ENCODE results near the gene CD80.
"Not testable (repeated sequence)": the region's sequence is repeated elsewhere in the genome, so short reads cannot be mapped to it uniquely, and the experiment has no call there.

Gene CD80

DNA sequence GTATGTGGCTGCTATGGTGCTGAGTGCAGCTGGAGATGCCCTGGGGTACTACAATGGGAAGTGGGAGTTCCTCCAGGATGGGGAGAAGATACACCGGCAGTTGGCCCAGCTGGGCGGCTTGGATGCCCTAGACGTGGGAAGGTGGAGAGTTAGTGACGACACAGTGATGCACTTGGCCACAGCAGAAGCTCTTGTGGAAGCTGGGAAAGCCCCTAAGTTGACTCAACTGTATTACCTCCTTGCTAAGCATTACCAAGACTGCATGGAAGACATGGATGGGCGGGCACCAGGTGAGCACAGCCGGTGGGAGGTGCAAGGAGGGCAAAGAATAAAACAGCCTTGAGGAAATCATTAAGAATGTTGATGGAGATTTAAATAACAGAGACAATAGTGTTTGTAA is 22.8 kb upstream of the CD80 start:
- peak; percentile 40 for DNase-seq (ENCODE audit: low read depth)

DNA sequence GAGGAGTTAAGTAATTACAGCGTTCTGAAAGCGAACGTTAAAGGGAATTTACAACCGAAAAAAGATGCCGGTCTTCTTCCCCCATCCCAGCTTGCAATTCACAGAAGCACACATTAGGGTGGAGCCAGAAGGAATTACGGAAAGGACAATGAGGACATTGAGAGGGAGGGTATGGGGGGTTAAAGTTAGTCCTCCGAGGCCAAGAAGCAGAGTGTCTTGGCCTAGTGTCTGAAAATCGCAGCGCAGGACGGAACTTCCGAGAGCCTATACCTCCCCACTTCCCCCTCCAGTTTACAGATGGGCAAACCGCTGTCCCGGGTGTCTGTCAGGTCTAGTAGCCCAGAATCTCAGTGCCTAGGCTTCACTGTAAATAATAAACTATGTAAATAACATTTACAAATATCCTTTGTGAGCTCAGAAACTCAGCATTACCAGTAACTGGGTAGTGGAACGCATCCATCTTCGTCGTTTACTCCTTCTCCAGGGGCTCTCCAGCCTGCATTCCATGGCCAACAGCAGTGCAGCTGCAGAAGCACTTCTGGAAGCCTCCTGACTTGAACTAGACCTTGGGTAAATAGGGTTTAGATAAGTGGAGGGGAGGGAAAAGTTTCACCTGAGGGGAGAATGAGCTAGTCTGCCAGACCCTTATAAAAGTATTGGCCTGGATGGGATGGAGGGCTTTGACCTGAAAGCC is 20.8 kb upstream of the CD80 start:
- peak; percentile 21 for DNase-seq (ENCODE audit: low read depth)

DNA sequence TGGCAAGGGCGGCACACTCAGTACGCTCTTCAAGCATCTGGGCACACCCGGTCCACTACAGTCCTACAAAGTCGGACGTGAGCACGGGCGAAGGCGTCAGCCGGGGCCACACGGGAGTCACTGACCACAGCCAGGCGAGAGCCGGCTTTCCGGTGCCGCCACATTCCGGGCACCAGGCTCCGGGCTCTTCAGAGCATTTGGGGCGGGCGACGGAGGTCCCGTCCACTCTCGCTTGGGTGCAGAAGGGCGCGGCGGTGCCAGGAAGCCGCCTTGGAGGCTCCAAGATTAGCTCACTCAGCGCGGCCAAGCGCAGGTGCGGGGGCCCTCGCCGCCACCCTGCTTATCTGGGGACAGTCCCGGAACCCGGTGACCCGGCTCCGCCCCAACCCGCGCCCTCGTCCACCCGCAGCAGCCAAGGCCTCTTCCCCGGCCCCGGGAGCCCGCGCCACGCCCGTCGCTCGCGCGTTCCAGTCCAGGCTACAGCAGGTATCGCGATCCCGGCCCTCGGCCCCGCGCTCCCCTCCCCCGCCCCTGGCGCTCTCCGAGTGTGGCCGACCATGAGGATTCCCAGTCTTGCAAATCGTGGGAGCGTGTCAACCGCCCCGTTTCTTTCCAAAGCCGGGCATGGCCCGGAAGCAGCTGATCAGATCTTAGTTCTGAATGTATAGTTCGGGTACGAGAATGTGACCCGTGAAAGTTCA is 20.1 kb upstream of the CD80 start, which contains the start of gene ADPRH:
ADPRH (plus strand) TSS at position 127 of the 701 bp plus-strand sequence. CDS start 2,678 bp downstream, outside the sequence.
- peak; percentile 73 for DNase-seq (ENCODE audit: low read depth)

- no peak for DNase-seq (ENCODE audit: low read depth)
Measured at GRCh38 chr3:119575507-119575906, 16.1 kb upstream of the CD80 start.

GRCh38 chr3:119571688-119572087 is 12.3 kb upstream of the CD80 start:
- no peak for DNase-seq (ENCODE audit: low read depth)

DNA sequence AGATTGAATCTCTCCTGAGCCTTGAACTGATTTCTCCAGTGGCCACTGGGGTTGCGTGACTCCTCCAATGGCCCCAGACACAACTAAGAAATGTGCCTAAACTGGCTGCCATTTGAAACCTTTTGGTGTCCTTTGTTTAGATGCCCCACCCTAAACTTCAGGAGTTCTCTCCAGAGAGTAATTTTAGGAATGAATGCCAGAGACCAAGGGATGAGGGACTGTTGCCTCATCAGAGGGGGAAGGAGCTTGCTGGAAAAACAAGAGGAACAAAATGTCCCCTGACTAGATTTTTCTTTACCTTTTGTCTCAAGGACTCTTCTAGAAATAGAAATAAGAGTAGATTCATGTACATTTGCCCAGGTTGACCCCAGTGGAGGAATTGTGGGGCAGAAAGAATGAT is 11.8 kb upstream of the CD80 start:
- no peak for DNase-seq (ENCODE audit: low read depth)

- no peak for DNase-seq (ENCODE audit: low read depth)
Measured at GRCh38 chr3:119570229-119570628, 10.8 kb upstream of the CD80 start.

- no peak for DNase-seq (ENCODE audit: low read depth)
Measured at GRCh38 chr3:119569156-119569555, 9.7 kb upstream of the CD80 start.

DNA sequence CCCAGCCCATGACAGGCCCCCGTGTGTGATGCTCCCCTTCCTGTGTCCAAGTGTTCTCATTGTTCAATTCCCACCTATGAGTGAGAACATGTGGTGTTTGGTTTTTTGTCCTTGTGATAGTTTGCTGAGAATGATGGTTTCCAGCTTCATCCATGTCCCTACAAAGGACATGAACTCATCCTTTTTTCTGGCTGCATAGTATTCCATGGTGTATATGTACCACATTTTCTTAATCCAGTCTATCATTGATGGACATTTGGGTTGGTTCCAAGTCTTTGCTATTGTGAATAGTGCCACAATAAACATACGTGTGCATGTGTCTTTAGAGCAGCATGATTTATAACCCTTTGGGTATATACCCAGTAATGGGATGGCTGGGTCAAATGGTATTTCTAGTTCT is 3.9 kb upstream of the CD80 start:
- not testable (repeated sequence) for DNase-seq (ENCODE audit: low read depth)

DNA sequence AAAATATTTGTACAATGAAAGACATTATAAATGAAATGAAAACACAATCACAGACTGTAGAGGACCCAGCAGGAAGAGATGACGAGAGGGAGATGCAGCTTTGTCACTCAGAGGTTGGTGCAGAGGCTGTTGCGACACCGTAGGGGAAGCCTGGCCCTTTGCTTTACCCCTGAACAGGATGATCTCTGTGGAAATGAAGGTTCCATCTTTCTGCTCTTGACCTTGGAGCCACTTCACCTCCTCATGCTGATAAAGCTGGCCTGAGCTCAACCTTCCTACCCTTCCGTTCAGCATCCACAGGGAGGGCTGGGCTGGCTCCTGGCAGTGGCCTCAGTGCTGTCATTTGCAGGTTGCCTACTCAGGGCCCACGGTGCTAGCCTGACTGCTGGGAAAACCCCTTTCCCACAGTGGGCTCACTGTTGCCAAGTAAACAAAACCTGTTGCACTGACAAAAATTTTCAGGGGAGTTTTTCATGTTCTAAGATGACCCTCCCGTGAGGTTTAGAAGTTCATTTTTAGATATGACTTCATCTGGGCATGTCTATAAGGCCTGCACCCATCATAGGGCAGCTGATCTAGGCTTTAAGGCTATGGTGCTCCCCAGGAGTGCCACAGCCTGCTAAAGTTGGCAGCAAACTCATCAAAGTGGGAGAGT is 3.0 kb upstream of the CD80 start:
- no peak for DNase-seq (ENCODE audit: low read depth)

GRCh38 chr3:119560160-119560559 is 746 bp upstream of the CD80 start:
- no peak for DNase-seq (ENCODE audit: low read depth)

DNA sequence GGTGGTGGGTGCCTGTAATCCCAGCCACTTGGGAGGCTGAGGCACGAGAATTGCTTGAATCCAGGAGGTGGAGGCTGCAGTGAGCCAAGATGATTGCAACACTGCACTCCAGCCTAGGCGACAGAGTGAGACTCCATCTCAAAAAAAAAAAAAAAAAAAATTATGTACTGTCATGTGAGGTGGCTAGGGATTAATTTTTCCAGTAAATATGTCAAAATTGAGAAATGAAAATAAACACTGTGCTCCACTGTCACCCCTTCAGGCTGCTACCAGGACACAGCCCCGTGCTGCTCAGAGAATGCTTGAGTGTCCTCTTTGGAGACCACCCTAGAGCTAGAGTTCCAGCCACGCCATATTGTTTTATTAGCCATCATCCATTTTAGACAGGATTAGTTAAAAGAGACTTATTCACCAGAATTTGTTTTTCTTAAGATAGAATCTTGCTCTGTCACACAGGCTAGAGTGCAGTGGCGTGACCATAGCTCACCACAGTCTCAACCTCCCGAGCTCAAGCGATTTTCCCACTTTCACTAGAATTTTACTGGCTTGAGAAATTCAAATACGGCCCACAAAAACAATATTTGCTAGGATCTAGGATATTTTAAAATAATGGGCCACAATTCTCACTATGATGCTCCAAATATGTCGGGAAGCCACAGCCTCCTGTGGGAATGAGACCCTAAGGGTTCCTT is 642 bp downstream of the CD80 start:
- DNase-seq (ENCODE audit: low read depth), result no peak

GRCh38 chr3:119557877-119558269 is 1.5 kb downstream of the CD80 start:
- DNase-seq (ENCODE audit: low read depth), result no peak

DNA sequence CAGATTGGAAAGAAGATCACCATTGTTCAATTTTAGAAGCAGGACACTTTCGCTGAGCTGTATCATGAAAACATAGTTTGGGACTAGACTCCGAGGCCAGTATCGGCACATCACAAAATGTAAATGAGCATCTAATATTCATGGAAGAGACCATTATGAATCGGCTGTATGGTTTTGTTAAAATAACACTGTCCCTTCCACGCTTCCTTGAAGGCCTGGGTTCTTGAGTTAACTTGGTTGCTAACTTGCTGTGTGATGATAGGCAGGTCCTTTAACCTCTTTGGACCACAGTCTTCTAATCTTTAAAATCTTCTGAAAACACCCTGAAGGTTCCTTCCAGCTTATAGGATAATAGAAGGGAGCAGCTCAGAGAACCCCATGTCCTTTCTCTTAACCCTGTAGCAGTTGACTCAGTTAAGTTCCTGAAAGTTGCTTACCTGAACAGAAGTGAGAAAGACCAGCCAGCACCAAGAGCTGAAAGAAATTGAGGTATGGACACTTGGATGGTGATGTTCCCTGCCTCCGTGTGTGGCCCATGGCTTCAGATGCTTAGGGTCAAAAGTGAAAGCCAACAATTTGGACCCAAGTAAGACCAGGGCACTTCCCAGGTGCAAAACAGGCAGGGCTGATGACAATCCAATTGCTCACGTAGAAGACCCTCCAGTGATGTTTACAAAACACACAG is 2.1 kb downstream of the CD80 start:
- no peak for DNase-seq (ENCODE audit: low read depth)

GRCh38 chr3:119555929-119556328 is 3.5 kb downstream of the CD80 start:
- no peak for DNase-seq (ENCODE audit: low read depth)

DNA sequence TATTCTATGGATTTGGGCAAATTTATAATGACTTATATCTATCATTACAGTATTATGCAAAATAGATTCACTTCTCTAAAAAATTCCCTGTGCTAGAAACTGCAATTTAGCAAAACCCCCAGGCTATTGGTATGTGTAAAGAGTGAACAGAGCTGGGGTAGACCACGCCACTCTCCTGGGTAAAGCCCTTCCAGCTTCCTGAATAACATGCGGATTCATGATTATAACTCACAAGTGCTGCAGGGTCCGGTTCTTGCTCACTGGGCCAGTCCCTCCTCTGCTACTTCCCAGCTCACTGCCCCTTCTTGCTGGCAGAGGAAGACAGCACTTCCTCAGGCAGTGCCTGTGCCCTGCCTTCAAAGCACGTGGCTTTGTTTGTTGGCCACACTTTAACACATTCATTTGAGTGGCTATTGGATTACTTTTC is 4.1 kb downstream of the CD80 start:
- DNase-seq (ENCODE audit: low read depth), result no peak

- no peak for DNase-seq (ENCODE audit: low read depth)
Measured at GRCh38 chr3:119553823-119554415, 5.5 kb downstream of the CD80 start.

DNA sequence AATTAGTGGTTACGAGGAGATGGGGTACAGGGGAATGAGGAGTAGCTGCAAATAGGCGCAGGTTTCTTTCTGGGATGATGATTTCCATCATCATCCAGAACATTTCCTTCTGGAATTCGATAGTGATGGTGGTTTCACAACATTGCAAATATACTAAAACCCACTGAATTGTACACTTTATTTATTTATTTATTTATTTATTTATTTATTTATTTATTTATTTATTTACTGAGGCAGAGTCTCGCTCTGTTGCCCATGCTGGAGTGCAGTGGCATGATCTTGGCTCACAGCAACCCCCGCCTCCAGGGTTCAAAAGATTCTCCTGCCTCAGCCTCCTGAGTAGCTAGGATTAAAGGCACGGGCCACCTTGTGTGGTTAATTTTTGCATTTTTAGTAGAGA is 6.5 kb downstream of the CD80 start:
- DNase-seq (ENCODE audit: low read depth), result not testable (repeated sequence)

DNA sequence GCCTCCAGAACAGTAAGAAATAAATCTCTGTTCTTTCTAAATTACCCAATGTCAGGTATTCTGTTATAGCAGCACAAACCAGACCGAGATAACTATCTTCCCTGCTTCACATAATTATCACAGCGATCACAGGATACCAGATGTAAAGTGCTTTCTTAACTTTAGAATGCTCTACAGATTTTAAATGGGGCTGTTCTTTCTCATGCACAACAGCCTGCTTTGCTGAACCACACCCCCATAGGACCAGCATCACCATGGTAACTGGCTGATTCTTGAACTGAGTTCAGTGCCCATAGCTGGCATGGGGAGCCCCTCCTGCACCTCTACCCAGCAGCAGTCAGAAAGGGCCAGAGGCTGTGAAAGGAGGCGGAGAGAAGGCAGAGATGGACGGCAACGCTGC is 7.8 kb downstream of the CD80 start:
- DNase-seq (ENCODE audit: low read depth), result no peak

DNA sequence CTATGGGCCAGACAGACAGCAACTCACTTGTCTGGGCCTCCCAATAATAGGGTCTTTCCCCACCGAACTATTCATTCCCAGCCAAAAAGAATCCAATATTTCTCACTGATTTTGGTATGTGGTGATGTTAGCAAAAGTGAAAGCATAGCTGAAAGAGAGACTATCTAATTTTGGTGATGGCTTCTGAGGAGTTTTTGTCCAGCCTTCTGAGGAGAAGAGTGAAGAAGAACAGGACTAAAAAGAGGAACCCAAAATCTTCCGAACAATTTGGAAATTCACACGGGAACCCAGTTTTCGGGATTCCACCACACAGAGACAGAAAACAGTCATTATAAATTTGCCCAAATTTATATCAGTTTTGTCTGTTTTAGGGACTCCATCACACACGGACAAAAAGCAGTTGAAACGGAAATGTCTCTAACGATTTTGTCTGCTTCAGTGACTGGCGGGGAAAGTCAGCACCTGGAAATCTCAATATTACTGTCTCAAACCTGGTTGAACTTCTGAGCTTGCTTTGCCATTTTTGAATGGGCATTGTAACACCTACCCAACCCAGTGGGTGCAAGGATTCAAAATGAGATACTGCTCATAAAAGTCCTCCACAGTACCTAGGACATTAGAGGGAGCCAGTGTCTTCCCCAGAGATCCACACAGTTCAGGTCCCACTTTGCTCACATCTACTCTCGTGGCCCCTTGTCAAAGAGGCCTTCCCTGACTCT is 9.1 kb downstream of the CD80 start:
- no peak for DNase-seq (ENCODE audit: low read depth)

DNA sequence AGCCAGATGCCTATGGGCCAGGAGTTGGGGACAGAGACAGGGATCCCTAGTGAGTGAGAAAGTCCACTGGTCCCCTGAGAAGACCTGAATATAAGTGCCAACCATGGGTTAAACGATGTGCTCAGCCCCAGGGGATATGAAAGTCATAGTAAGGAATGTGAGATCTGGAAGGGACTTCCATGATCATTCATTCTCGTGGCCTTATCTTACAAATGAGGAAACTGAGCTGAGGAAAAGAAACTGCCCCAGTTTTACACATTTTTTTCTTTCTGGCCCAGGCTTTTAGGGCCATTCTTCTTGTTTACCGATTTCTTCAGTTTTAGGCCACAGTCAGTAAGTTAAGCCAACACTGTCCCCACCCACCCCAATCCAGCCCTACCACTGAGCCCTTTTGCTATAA is 11.1 kb downstream of the CD80 start:
- DNase-seq (ENCODE audit: low read depth), result peak; percentile 13
